ENCODE results near the gene CHAT. TPM values are rescaled to one million over a fixed set of nuclear protein-coding genes. Genes with fewer than 3 reads are reported as not detected.

Gene CHAT
- total RNA-seq, 1 experiment from 2014 or later: not detected

DNA sequence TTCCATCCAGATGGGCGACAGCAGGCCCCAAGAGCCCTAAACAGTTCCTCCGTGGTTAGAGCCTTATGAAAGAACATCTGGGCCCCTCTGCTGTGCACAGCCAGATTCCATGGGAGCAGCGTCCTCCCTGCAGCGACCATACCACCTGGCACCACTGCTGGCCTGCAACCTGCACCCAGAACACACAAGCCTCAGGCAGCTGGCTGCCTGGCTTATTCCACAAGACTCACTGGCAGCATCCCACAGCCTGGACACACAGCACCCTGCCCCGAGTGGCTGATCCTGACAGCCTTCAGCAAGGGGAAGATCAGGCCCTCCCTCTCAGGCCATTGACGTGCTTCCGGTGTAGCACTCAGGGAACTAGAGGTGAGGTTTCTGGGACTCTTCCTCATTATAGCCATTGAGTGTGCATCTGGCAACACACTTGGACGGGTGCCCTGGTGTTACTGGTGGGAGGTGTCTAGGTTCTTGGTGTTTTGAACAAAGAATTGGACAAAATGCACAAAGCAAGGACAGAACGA lies 41.2 kb upstream of the CHAT start:
- Mint-ChIP-seq H3K36me3 (ENCODE audit: insufficient read depth in 1 of 3, low read depth in 3 of 3) (no peaks in the 10 kb centered on the region; a peak in 1 of 7 replicates), H3K4me1 (no peaks in the 10 kb centered on the region; a peak in 1 of 4 replicates), H3K27ac (no peak overlapping the region), H3K4me3 (no peak overlapping the region), H3K27me3 (ENCODE audit: low read depth) (peaks cover 10% of the 10 kb centered on the region), H3K9me3 (peaks cover 6 to 14% of the 10 kb centered on the region in 2 experiments; a peak in 4 of 5 replicates)
- H3K9me3 ChIP-seq (ENCODE audit: control insufficient read depth, low read depth, low read length): no peaks in the 10 kb centered on the region
- H3T11ph ChIP-seq (ENCODE audit: low read length): no peak overlapping the region
- H3K23me2 ChIP-seq (ENCODE audit: insufficient read length, low read depth, low read length, poor library complexity, severe bottlenecking): no peaks in the 10 kb centered on the region
- H3K14ac ChIP-seq (ENCODE audit: insufficient read depth, low read length): no peak overlapping the region
- no peak overlapping the region for H2AK5ac ChIP-seq (ENCODE audit: insufficient read length, low read length)
- H3K27ac ChIP-seq (ENCODE audit: insufficient read length, low read depth, low read length): no peak overlapping the region
- no peaks in the 10 kb centered on the region for H4K20me1 ChIP-seq (ENCODE audit: control insufficient read depth, insufficient read depth, insufficient read length)
- H3K79me2 ChIP-seq (ENCODE audit: insufficient read depth, low read length): no peaks in the 10 kb centered on the region
- H2AFZ ChIP-seq (ENCODE audit: low read length): no peak overlapping the region
- H2BK5ac ChIP-seq (ENCODE audit: insufficient read length, low read length): no peak overlapping the region
- no peak overlapping the region for H3K9ac ChIP-seq (ENCODE audit: extremely low read depth, insufficient read length, low read length)
- no peak overlapping the region for H2BK20ac ChIP-seq (ENCODE audit: low read depth, low read length, poor library complexity, severe bottlenecking)
- no peak overlapping the region for H2BK120ac ChIP-seq (ENCODE audit: low read depth, low read length, poor library complexity, severe bottlenecking)
- no peak overlapping the region for H3K18ac ChIP-seq (ENCODE audit: insufficient read length, low read depth, low read length)
- WGBS (ENCODE audit: extremely low coverage, insufficient read length, low lambda C conversion rate): no CpG with 5 or more reads among the region's 9 CpGs
- H3K4me1 ChIP-seq (ENCODE audit: insufficient read depth, low read length): no peaks in the 10 kb centered on the region
- no peak for DNase-seq
- no peak overlapping the region for H4K5ac ChIP-seq (ENCODE audit: insufficient read length, low read depth, low read length)
- H4K8ac ChIP-seq (replicated peaks; ENCODE audit: insufficient read length, low read depth, low read length): no peak overlapping the region
- TF ChIP-seq, protein P1, sequence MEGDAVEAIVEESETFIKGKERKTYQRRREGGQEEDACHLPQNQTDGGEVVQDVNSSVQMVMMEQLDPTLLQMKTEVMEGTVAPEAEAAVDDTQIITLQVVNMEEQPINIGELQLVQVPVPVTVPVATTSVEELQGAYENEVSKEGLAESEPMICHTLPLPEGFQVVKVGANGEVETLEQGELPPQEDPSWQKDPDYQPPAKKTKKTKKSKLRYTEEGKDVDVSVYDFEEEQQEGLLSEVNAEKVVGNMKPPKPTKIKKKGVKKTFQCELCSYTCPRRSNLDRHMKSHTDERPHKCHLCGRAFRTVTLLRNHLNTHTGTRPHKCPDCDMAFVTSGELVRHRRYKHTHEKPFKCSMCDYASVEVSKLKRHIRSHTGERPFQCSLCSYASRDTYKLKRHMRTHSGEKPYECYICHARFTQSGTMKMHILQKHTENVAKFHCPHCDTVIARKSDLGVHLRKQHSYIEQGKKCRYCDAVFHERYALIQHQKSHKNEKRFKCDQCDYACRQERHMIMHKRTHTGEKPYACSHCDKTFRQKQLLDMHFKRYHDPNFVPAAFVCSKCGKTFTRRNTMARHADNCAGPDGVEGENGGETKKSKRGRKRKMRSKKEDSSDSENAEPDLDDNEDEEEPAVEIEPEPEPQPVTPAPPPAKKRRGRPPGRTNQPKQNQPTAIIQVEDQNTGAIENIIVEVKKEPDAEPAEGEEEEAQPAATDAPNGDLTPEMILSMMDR (conservative IDR thresholded peaks at IDR 0.05): no peak
- no peak overlapping the region for H3K4me2 ChIP-seq (ENCODE audit: insufficient read depth, insufficient read length, low read length)
- H4K91ac ChIP-seq (ENCODE audit: insufficient read length, low read depth, low read length): no peak overlapping the region
- no peaks in the 10 kb centered on the region for H3K79me1 ChIP-seq (ENCODE audit: insufficient read depth, low read depth, low read length, poor library complexity, severe bottlenecking)
- H2BK15ac ChIP-seq (ENCODE audit: low read depth, low read length): no peak overlapping the region
- no peak overlapping the region for H2BK12ac ChIP-seq (ENCODE audit: insufficient read length, low read depth, low read length)
- H3K27me3 ChIP-seq (ENCODE audit: insufficient read depth, low read length): no peaks in the 10 kb centered on the region
- H3K4ac ChIP-seq (ENCODE audit: low read depth, low read length): no peak overlapping the region
- no peak overlapping the region for H3K23ac ChIP-seq (ENCODE audit: insufficient read length, low read depth, low read length)
- H3K56ac ChIP-seq (ENCODE audit: insufficient read length, low read depth, low read length): no peak overlapping the region
